ENCODE results near the gene DEUP1.

- TF ChIP-seq POLR2A (IDR thresholded peaks at IDR 0.05; ENCODE audit: borderline replicate concordance, extremely low read depth, insufficient read depth, insufficient read length) (no peak), ZNF274 (IDR thresholded peaks at IDR 0.05; ENCODE audit: low read depth, low read length) (no peak), CTCF (IDR thresholded peaks at IDR 0.05 in 2 of 3, conservative IDR thresholded peaks at IDR 0.05 in 1 of 3; ENCODE audit: borderline replicate concordance in 1 of 3, insufficient read depth in 1 of 3, low read depth in 2 of 3, low read length in 2 of 3) (no peak), EZH2phosphoT487 (IDR thresholded peaks at IDR 0.05; ENCODE audit: borderline replicate concordance) (no peak), POLR2AphosphoS5 (IDR thresholded peaks at IDR 0.05; ENCODE audit: low read depth, low read length) (no peak), YY1 (IDR thresholded peaks at IDR 0.05; ENCODE audit: extremely low read depth, insufficient replicate concordance, low read depth, low read length) (no peak)
- TF ChIP-seq, protein P1, sequence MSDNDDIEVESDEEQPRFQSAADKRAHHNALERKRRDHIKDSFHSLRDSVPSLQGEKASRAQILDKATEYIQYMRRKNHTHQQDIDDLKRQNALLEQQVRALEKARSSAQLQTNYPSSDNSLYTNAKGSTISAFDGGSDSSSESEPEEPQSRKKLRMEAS (IDR thresholded peaks at IDR 0.05): no peak
These were observed 11.2 kb upstream of the DEUP1 start for GRCh38 chr11:93319224-93319839.
